BE2C (cell line): ENCODE data around the gene ELL3.
A peak's percentile ranks its signal among the peaks of the same experiment; 100 is the strongest.

Source experiments
- DNase-seq: peaks from one replicate; pipeline ENCODE4 v3.0.0-alpha.2; 2020
- H3K27me3 ChIP-seq: fragments of 250-450 bp; sonication (Bioruptor Pico); 2 replicates; pipeline ENCODE4 v1.5.1; 2020; ENCODE audit warnings: mild to moderate bottlenecking
- H3K36me3 ChIP-seq: fragments of 250-450 bp; sonication (Bioruptor Pico); 2 replicates; pipeline ENCODE4 v1.5.1; 2020; ENCODE audit warnings: mild to moderate bottlenecking
- H3K4me1 ChIP-seq: fragments of 250-450 bp; sonication (Bioruptor Pico); 2 replicates; pipeline ENCODE4 v1.5.1; 2020
- H3K4me3 ChIP-seq: 2 replicates; pipeline ENCODE4 v1.5.1; 2011; ENCODE audit warnings: low read depth, low read length
- H3K9me3 ChIP-seq: fragments of 250-450 bp; sonication (Bioruptor Pico); 2 replicates; pipeline ENCODE4 v1.5.1; 2020
- CTCF ChIP-seq: IDR thresholded peaks from 2 replicates; pipeline ENCODE4 v1.5.1; 2012; ENCODE audit warnings: mild to moderate bottlenecking, low read depth, low read length

Gene ELL3

DNA sequence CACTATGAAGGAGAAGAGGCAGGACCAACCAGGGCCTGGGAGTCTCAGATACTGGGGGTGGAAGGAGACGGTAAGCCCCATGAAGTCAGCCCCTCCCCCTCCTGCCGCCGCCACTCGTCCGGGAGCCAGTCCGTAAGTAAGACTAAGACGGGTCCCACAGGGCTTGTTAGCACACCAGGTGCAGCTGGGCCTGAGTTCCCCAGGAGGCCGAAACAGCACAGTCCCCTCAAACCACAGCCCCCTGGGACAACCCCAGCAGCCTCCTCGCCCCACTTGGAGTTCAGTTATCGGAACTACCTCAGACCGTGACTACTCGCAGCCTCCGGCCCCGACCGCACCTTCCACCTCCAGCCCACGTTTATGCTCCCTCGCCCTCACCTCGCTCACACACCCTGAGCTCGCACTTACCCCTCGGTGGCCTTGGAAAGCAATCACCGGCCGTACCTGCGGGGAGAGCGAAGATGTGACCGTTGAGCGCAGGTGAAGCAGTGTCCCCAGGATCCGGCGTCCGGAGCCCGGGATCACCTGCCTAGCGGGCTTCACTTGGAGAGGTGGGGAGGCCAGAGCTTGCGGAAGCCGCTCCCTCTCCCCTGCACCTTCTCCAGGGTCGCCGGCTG is 557 bp downstream of the ELL3 start:
- no peak for TF ChIP-seq CTCF
- DNase-seq = peak; percentile 35
- Histone ChIP-seq H3K36me3 (peaks cover 24% of the 10 kb centered on the region), H3K9me3 (no peaks in the 10 kb centered on the region), H3K27me3 (no peaks in the 10 kb centered on the region), H3K4me3 (peak overlapping the region; percentile 72; the same call in 1 of the 2 replicates), H3K4me1 (0 out of 2 replicates have a peak, but pooled peaks cover 3% of the 10 kb centered on the region)

DNA sequence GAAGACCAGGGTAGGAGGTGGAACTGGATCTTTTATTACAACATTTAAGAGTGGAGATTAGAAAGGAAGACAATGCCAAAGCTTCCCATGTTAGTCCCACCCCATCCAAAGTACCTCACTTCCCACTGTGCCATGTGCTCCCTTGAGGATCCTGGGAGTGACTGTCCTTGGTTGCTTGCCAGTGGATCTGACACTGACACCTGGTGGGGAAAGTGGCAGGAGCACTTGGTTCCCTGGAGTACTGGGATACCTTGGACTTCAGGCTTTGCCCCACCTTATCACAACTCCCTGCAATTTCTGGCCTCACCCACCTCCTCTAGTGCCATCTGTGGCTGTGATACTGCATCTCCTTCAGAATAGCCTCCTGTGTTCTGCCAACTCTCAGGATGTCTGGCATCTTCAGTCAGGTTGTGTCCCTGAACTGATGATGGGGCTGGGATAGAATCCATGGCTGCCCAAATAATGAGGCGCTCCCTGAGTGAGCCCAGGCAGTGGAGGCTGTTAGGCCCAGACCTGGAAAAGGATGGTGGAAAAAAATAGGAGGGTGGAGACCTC is 1.3 kb downstream of the ELL3 start:
- TF ChIP-seq CTCF = peak; percentile 73
- peak; percentile 72 for DNase-seq
- Histone ChIP-seq H3K9me3 (no peaks in the 10 kb centered on the region), H3K4me1 (no peaks in the 10 kb centered on the region), H3K36me3 (peaks cover 31% of the 10 kb centered on the region), H3K27me3 (no peaks in the 10 kb centered on the region), H3K4me3 (no peak overlapping the region)

DNA sequence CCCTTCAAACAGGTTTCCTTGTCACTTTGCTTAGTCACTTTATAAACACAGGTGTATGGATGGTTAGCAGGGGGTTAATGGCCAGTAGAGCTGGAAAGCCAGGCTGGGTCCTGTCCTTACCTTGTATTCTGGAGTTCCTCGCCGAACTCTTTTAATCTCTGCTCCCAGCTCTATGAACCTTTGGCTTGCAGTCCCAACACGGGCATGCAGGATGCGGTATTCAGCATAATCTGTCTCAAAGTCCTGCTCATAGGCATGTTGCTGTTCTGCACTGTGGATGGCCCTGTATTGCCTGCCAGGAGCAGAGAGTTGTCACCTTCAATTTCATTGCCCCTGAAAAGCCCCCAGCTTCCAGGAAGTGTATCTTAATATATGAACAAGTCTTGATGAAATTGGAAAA is 2.7 kb downstream of the ELL3 start:
- H3K4me1 ChIP-seq = no peaks in the 10 kb centered on the region
- H3K36me3 ChIP-seq = peaks cover 46% of the 10 kb centered on the region
- no peaks in the 10 kb centered on the region for H3K9me3 ChIP-seq
- H3K4me3 ChIP-seq = no peak overlapping the region
- H3K27me3 ChIP-seq = no peaks in the 10 kb centered on the region
- no peak for DNase-seq
- TF ChIP-seq CTCF = no peak

GRCh38 chr15:43772624-43773023 is 4.1 kb downstream of the ELL3 start:
- H3K9me3 ChIP-seq = no peaks in the 10 kb centered on the region
- TF ChIP-seq CTCF = no peak
- no peaks in the 10 kb centered on the region for H3K27me3 ChIP-seq
- no peak overlapping the region for H3K4me3 ChIP-seq
- H3K36me3 ChIP-seq = peaks cover 58% of the 10 kb centered on the region
- H3K4me1 ChIP-seq = no peaks in the 10 kb centered on the region
- no peak for DNase-seq

- no peak overlapping the region for H3K4me3 ChIP-seq
- no peak for TF ChIP-seq CTCF
- DNase-seq = no peak
- peaks cover 66% of the 10 kb centered on the region for H3K36me3 ChIP-seq
- no peaks in the 10 kb centered on the region for H3K4me1 ChIP-seq
- H3K9me3 ChIP-seq = no peaks in the 10 kb centered on the region
- no peaks in the 10 kb centered on the region for H3K27me3 ChIP-seq
These were observed 5.0 kb downstream of the ELL3 start for GRCh38 chr15:43771816-43772215.

DNA sequence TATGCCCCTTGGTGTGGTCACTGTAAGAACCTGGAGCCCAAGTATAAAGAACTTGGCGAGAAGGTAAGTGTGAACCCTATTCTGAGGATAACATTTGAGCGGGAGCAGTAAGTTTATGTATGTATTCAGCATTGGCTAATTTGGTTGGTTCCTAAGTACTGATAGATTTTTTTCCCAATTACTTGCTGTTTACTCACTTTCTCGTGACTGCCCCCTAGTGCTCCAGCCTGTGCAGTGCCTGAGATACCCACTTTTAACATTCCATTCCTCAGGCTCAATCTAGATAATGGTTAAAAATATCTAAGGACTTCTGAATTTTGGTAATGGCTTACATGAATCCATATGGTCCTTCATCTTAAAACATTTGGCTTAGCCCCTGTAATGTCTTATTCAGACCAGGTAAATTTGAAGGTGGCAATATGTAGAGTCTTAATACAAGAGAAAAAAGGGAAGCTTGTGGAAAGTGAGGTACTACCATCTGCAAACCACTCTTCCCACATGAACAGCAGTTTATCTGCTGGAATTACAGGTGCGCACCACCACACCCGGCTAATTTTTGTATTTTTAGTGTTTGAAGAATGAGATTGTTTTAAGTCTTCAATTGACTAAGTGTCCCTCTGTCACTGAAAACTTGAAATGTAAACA is 7.1 kb downstream of the ELL3 start:
- Histone ChIP-seq H3K27me3 (no peaks in the 10 kb centered on the region), H3K9me3 (no peaks in the 10 kb centered on the region), H3K36me3 (peaks cover 87% of the 10 kb centered on the region), H3K4me3 (no peak overlapping the region), H3K4me1 (no peaks in the 10 kb centered on the region)
- peak; percentile 93 for TF ChIP-seq CTCF
- DNase-seq = peak; percentile 70
